H1 (cell line): ENCODE data around the gene SBK2. TPM values are rescaled to one million over a fixed set of nuclear protein-coding genes. Genes with fewer than 3 reads are reported as not detected.

Experiments used
- CTCF ChIA-PET: fragments of 300-600 bp; sonication (Branson Sonifier 250); formaldehyde crosslinking; loops from one replicate; lab custom pipeline; 2021; ENCODE audit not compliant: partially characterized antibody; lab: Charles Lee
- POLR2A ChIA-PET: fragments of 300-600 bp; sonication (Branson Sonifier 250); formaldehyde crosslinking; loops from one replicate; lab custom pipeline; 2021; ENCODE audit warnings: inconsistent platforms; ENCODE audit not compliant: partially characterized antibody; lab: Charles Lee
- DNase-seq, 2 experiments: peaks; one replicate each; pipeline versions ENCODE4 v3.0.0 to v3.0.0-alpha.2; 2010 to 2022; ENCODE audit warnings: low spot score in 2 of 2, low read depth in 1 of 2, mixed read lengths in 1 of 2
- FAIRE-seq: peaks from 2 replicates; lab custom pipeline; 2011; peaks lifted over from hg19 to GRCh38; lab: Jason Lieb, UNC
- H2AFZ ChIP-seq: 2 replicates; pipeline ENCODE4 v1.8.1; 2012; ENCODE audit warnings: low read length, inconsistent platforms
- H2AK5ac ChIP-seq: 2 replicates; pipeline ENCODE4 v1.6.1; 2013; ENCODE audit warnings: low read depth, low read length
- H2BK120ac ChIP-seq: replicated peaks from 2 replicates; pipeline ENCODE3; 2013; ENCODE audit warnings: low read depth, low read length, inconsistent platforms
- H2BK12ac ChIP-seq: 2 replicates; pipeline ENCODE4 v1.6.1; 2013; ENCODE audit warnings: low read depth, low read length
- H2BK15ac ChIP-seq: 2 replicates; pipeline ENCODE4 v1.6.1; 2013; ENCODE audit warnings: low read length
- H2BK20ac ChIP-seq: 2 replicates; pipeline ENCODE4 v1.6.1; 2013; ENCODE audit warnings: low read length
- H2BK5ac ChIP-seq: 2 replicates; pipeline ENCODE4 v1.6.1; 2013; ENCODE audit warnings: low read depth, low read length
- H3K14ac ChIP-seq: 2 replicates; pipeline ENCODE4 v1.6.1; 2013; ENCODE audit warnings: inconsistent platforms; ENCODE audit not compliant: insufficient read length
- H3K18ac ChIP-seq: 2 replicates; pipeline ENCODE4 v1.6.1; 2013; ENCODE audit warnings: low read length; ENCODE audit errors: extremely low read depth
- H3K23ac ChIP-seq: 2 replicates; pipeline ENCODE4 v1.6.1; 2013; ENCODE audit warnings: inconsistent platforms; ENCODE audit not compliant: insufficient read length
- H3K23me2 ChIP-seq: 2 replicates; pipeline ENCODE4 v1.6.1; 2013; ENCODE audit warnings: low read depth, low read length
- H3K27ac ChIP-seq: 2 replicates; pipeline ENCODE4 v1.6.1; 2011; ENCODE audit warnings: low read depth, low read length, inconsistent platforms
- H3K27me3 ChIP-seq, 4 experiments: replicated peaks in 1 of 4; 1 replicate in 1 of 4; 2 replicates in 3 of 4; pipeline versions ENCODE4 v1.6.1 to v1.8.1; 2011 to 2013; ENCODE audit warnings: low read length in 3 of 4, mild to moderate bottlenecking in 3 of 4, inconsistent platforms in 2 of 4, mixed read lengths in 2 of 4, moderate library complexity in 1 of 4; ENCODE audit not compliant: control insufficient read depth in 3 of 4, insufficient read depth in 3 of 4; ENCODE audit errors: extremely low read depth in 1 of 4
- H3K36me3 ChIP-seq, 4 experiments: 2 replicates each; pipeline versions ENCODE4 v1.6.1 to v1.8.1; 2011 to 2013; ENCODE audit warnings: mild to moderate bottlenecking in 4 of 4, low read length in 3 of 4, moderate library complexity in 2 of 4, control low read depth in 1 of 4, inconsistent platforms in 1 of 4; ENCODE audit not compliant: insufficient read depth in 4 of 4, control insufficient read depth in 2 of 4
- H3K4ac ChIP-seq: replicated peaks from 2 replicates; pipeline ENCODE3; 2013; ENCODE audit warnings: low read length, low read depth, mixed read lengths, inconsistent platforms; ENCODE audit not compliant: insufficient read length
- H3K4me1 ChIP-seq, 4 experiments: replicated peaks in 1 of 4; 1 replicate in 1 of 4; 2 replicates in 3 of 4; pipeline versions ENCODE4 v1.6.1 to v1.8.1; 2011 to 2013; ENCODE audit warnings: low read length in 3 of 4, inconsistent platforms in 2 of 4, mixed read lengths in 1 of 4; ENCODE audit not compliant: insufficient read depth in 4 of 4, control insufficient read depth in 3 of 4
- H3K4me2 ChIP-seq, 2 experiments: 2 replicates each; pipeline versions ENCODE4 v1.6.1 to v1.8.1; 2011 to 2013; ENCODE audit warnings: low read depth in 2 of 2, low read length in 2 of 2, control low read depth in 1 of 2, inconsistent platforms in 1 of 2, mild to moderate bottlenecking in 1 of 2; ENCODE audit not compliant: insufficient read depth in 1 of 2
- H3K4me3 ChIP-seq, 4 experiments: fragments of 200-600, 300-600 bp in 1 of 4; sonication (generic), shearing (Covaris generic), sonication (Bioruptor Twin) in 1 of 4; 2 replicates each; pipeline versions ENCODE4 v1.5.1 to v1.8.1; 2011 to 2016; ENCODE audit warnings: low read length in 4 of 4, low read depth in 3 of 4, control low read depth in 2 of 4, inconsistent platforms in 2 of 4, mild to moderate bottlenecking in 2 of 4, mixed read lengths in 1 of 4, moderate library complexity in 1 of 4; ENCODE audit not compliant: insufficient read depth in 2 of 4; ENCODE audit errors: extremely low read depth in 1 of 4
- H3K56ac ChIP-seq: replicated peaks from 2 replicates; pipeline ENCODE3; 2013; ENCODE audit warnings: low read depth, mild to moderate bottlenecking, mixed read lengths, low read length, inconsistent platforms; ENCODE audit not compliant: insufficient read length
- H3K79me1 ChIP-seq: 2 replicates; pipeline ENCODE4 v1.6.1; 2013; ENCODE audit warnings: low read depth, low read length, control low read depth
- H3K79me2 ChIP-seq, 2 experiments: 2 replicates each; pipeline versions ENCODE4 v1.6.1 to v1.8.1; 2012 to 2013; ENCODE audit warnings: low read length in 2 of 2, mild to moderate bottlenecking in 2 of 2, inconsistent platforms in 1 of 2; ENCODE audit not compliant: insufficient read depth in 2 of 2, control insufficient read depth in 1 of 2
- H3K9ac ChIP-seq, 4 experiments: replicated peaks in 1 of 4; 1 replicate in 1 of 4; 2 replicates in 3 of 4; pipeline versions ENCODE4 v1.6.1 to v1.8.1; 2011 to 2013; ENCODE audit warnings: low read depth in 3 of 4, low read length in 3 of 4, control low read depth in 2 of 4, mild to moderate bottlenecking in 2 of 4, moderate library complexity in 2 of 4, inconsistent platforms in 1 of 4; ENCODE audit errors: extremely low read depth in 1 of 4
- H3K9me3 ChIP-seq, 2 experiments: 2 replicates each; pipeline versions ENCODE4 v1.6.1 to v1.8.1; 2012 to 2013; ENCODE audit warnings: mild to moderate bottlenecking in 2 of 2, moderate library complexity in 2 of 2, control low read depth in 1 of 2, inconsistent platforms in 1 of 2, low read depth in 1 of 2, low read length in 1 of 2, mixed read lengths in 1 of 2; ENCODE audit not compliant: insufficient read depth in 2 of 2
- H4K20me1 ChIP-seq, 2 experiments: replicated peaks in 1 of 2; 2 replicates each; pipeline versions ENCODE3 to v1.8.1; 2011 to 2013; ENCODE audit warnings: inconsistent platforms in 2 of 2, low read length in 2 of 2, mild to moderate bottlenecking in 1 of 2; ENCODE audit not compliant: insufficient read depth in 2 of 2, control insufficient read depth in 1 of 2
- H4K5ac ChIP-seq: 2 replicates; pipeline ENCODE4 v1.6.1; 2013; ENCODE audit warnings: low read length, low read depth, mixed read lengths, inconsistent platforms; ENCODE audit not compliant: insufficient read length
- H4K8ac ChIP-seq: 2 replicates; pipeline ENCODE4 v1.8.0; 2013; ENCODE audit warnings: mild to moderate bottlenecking, moderate library complexity, low read length, inconsistent platforms; ENCODE audit not compliant: insufficient read depth; ENCODE audit errors: extremely low read depth
- H4K91ac ChIP-seq: replicated peaks from 2 replicates; pipeline ENCODE3; 2013; ENCODE audit warnings: low read length, mixed read lengths, inconsistent platforms; ENCODE audit not compliant: insufficient read length
- CBX5 ChIP-seq: fragments of 300-800, 300-1000 bp; sonication (generic); IDR thresholded peaks from 2 replicates; pipeline ENCODE4 v1.7.1; 2016; ENCODE audit warnings: antibody characterized with exemption, low read length, low read depth
- CBX8 ChIP-seq: fragments of 300-800, 300-1000 bp; sonication (generic); IDR thresholded peaks from 2 replicates; pipeline ENCODE4 v1.7.1; 2016; ENCODE audit warnings: low read depth, low read length, borderline replicate concordance
- CTCF ChIP-seq, 3 experiments: IDR thresholded peaks; 1 replicate in 2 of 3; 2 replicates in 1 of 3; pipeline versions ENCODE4 v1.5.1 to v1.6.1; 2011; ENCODE audit warnings: low read length in 3 of 3, mild to moderate bottlenecking in 3 of 3, inconsistent platforms in 2 of 3, low read depth in 1 of 3, moderate library complexity in 1 of 3; ENCODE audit not compliant: insufficient read depth in 1 of 3; ENCODE audit errors: control extremely low read depth in 1 of 3
- EP300 ChIP-seq, 2 experiments: IDR thresholded peaks; 1 replicate in 1 of 2; 2 replicates in 1 of 2; pipeline ENCODE4 v1.6.1; 2011 to 2012; ENCODE audit warnings: low read depth in 2 of 2, low read length in 2 of 2, mild to moderate bottlenecking in 2 of 2, borderline replicate concordance in 1 of 2, inconsistent platforms in 1 of 2, moderate library complexity in 1 of 2
- EZH2 ChIP-seq: fragments of 200-600 bp; sonication (generic); IDR thresholded peaks from 2 replicates; pipeline ENCODE4 v1.7.1; 2012; ENCODE audit warnings: low read depth, mild to moderate bottlenecking, moderate library complexity, low read length, inconsistent platforms; ENCODE audit not compliant: severe bottlenecking
- RNF2 ChIP-seq: fragments of 200-900, 300-1000 bp; sonication (generic); IDR thresholded peaks from 2 replicates; pipeline ENCODE4 v1.7.1; 2016; ENCODE audit warnings: borderline replicate concordance, low read depth, mild to moderate bottlenecking, antibody characterized with exemption, low read length; ENCODE audit not compliant: poor library complexity, severe bottlenecking; ENCODE audit errors: missing control alignments
- RXRA ChIP-seq: IDR thresholded peaks from 2 replicates; pipeline ENCODE4 v1.6.1; 2011; ENCODE audit warnings: low read depth, mild to moderate bottlenecking, low read length, moderate library complexity; ENCODE audit not compliant: insufficient read depth
- WGBS, 2 experiments: shearing (Covaris generic) in 1 of 2; methylation state at CpG; one replicate each; pipeline versions ENCODE4 v1.1.6 to v1.1.7; 2013 to 2015; ENCODE audit warnings: low lambda C conversion rate in 2 of 2, mixed read lengths in 2 of 2, inconsistent platforms in 1 of 2, low coverage in 1 of 2, missing lambda C conversion rate in 1 of 2; ENCODE audit not compliant: insufficient replicate concordance in 2 of 2, insufficient coverage in 1 of 2, insufficient read length in 1 of 2; ENCODE audit errors: extremely low coverage in 1 of 2, missing lambda C conversion rate in 1 of 2; 5-methylcytosine and 5-hydroxymethylcytosine counted together
- polyA plus RNA-seq, 7 experiments: library from polyadenylated mRNA; depleted of rRNA in 3 of 7; stranded (reverse) in 5 of 7; unstranded in 2 of 7; fragments of >200 nt in 5 of 7; fragments of 200-250 nt in 2 of 7; gene quantifications; 1 replicate in 5 of 7; 2 replicates in 1 of 7; 4 replicates in 1 of 7; pipeline versions ENCODE4 v1.2.1 to v1.2.3, GENCODE V29; 2011 to 2013; ENCODE audit warnings: missing spikeins in 2 of 7, mixed read lengths in 2 of 7
- total RNA-seq: library from RNA; stranded (reverse); fragmentation: NEBNext Ultra II Directional; extraction: Animal tissue kit (Norgen Biotek cat#: 25700); gene quantifications from 2 replicates; pipeline ENCODE4 v1.2.1, GENCODE V29; 2021

Gene SBK2
- total and polyA plus RNA-seq, 2 of the 8 experiments (the other 6 are each of a cell fraction or from before 2014, with no cell fraction given) = 3.2 to 4.1 TPM

- H2AK5ac ChIP-seq = no peak overlapping the region
- H2BK12ac ChIP-seq = no peak overlapping the region
- H3K23me2 ChIP-seq = peaks cover 8% of the 10 kb centered on the region; the same call in 1 of the 2 replicates
- H3K79me1 ChIP-seq = no peaks in the 10 kb centered on the region
- H2AFZ ChIP-seq = 0 out of 2 replicates have a peak overlapping the region, but pooled peaks have one; percentile 89
- no peaks in the 10 kb centered on the region for H3K4me1 ChIP-seq
- no peak overlapping the region for H4K5ac ChIP-seq
- H3K4me2 ChIP-seq = no peak overlapping the region
- no peak overlapping the region for H3K27ac ChIP-seq
- H2BK20ac ChIP-seq = no peak overlapping the region
- 77% methylated on average over 9 of the region's 9 CpGs; no CpG with 5 or more reads in 1 of the 2 experiments for WGBS, 2 experiments
- no peaks in the 10 kb centered on the region for H3K36me3 ChIP-seq
- no peak for FAIRE-seq
- no peak overlapping the region for H2BK15ac ChIP-seq
- H3K18ac ChIP-seq = no peak overlapping the region
- no peak overlapping the region for H3K9ac ChIP-seq
- no peak overlapping the region for H4K8ac ChIP-seq
- no peak overlapping the region for H3K4me3 ChIP-seq
- H3K4ac ChIP-seq = no peak overlapping the region
- no peak overlapping the region for H3K56ac ChIP-seq
- H4K91ac ChIP-seq = no peak overlapping the region
- no peak overlapping the region for H3K14ac ChIP-seq
- H4K20me1 ChIP-seq = peaks cover 0 to 4% of the 10 kb centered on the region in 2 experiments
- no peak for DNase-seq
- no peaks in the 10 kb centered on the region for H3K27me3 ChIP-seq
- CTCF ChIA-PET = interaction anchor here (1.4 kb wide), 1 partner anchor 66 kb away, joined by 3 read pairs; no protein-coding TSS in a partner anchor
- H2BK5ac ChIP-seq = no peak overlapping the region
- POLR2A ChIA-PET = no interaction called here
- H3K79me2 ChIP-seq = no peaks in the 10 kb centered on the region
- no peaks in the 10 kb centered on the region for H3K9me3 ChIP-seq
- H2BK120ac ChIP-seq = no peak overlapping the region
- H3K23ac ChIP-seq = no peak overlapping the region
- TF ChIP-seq EP300 (IDR thresholded peaks at IDR 0.05; ENCODE audit: borderline replicate concordance in 1 of 2, low read depth in 2 of 2, low read length in 2 of 2) = no peak
- no peak for TF ChIP-seq RNF2
- TF ChIP-seq EZH2 = no peak
- no peak for TF ChIP-seq CTCF (IDR thresholded peaks at IDR 0.05; ENCODE audit: control extremely low read depth in 1 of 3, insufficient read depth in 1 of 3, low read depth in 1 of 3, low read length in 3 of 3)
- no peak for TF ChIP-seq RXRA
- no peak for TF ChIP-seq CBX5
- no peak for TF ChIP-seq CBX8
These were observed 29.9 kb upstream of the SBK2 start for GRCh38 chr19:55566823-55567222.
